HFF-Myc (cell line): Measurements from ENCODE around the gene COL18A1.

Experiments
- DNase-seq: peaks from one replicate; pipeline ENCODE4 v3.0.0-alpha.2; 2011; ENCODE audit warnings: low read depth; ENCODE audit errors: extremely low read depth
- H3K4me3 ChIP-seq: replicated peaks from 2 replicates; pipeline ENCODE4 v1.5.1; 2011; ENCODE audit warnings: low read depth, mild to moderate bottlenecking, control low read depth, low read length
- TF ChIP-seq, protein P1 (sequence below): IDR thresholded peaks from 2 replicates; pipeline ENCODE4 v1.5.1; 2012; ENCODE audit warnings: mild to moderate bottlenecking, low read depth, low read length, control low read depth; ENCODE audit errors: missing control alignments

COL18A1 gene

DNA sequence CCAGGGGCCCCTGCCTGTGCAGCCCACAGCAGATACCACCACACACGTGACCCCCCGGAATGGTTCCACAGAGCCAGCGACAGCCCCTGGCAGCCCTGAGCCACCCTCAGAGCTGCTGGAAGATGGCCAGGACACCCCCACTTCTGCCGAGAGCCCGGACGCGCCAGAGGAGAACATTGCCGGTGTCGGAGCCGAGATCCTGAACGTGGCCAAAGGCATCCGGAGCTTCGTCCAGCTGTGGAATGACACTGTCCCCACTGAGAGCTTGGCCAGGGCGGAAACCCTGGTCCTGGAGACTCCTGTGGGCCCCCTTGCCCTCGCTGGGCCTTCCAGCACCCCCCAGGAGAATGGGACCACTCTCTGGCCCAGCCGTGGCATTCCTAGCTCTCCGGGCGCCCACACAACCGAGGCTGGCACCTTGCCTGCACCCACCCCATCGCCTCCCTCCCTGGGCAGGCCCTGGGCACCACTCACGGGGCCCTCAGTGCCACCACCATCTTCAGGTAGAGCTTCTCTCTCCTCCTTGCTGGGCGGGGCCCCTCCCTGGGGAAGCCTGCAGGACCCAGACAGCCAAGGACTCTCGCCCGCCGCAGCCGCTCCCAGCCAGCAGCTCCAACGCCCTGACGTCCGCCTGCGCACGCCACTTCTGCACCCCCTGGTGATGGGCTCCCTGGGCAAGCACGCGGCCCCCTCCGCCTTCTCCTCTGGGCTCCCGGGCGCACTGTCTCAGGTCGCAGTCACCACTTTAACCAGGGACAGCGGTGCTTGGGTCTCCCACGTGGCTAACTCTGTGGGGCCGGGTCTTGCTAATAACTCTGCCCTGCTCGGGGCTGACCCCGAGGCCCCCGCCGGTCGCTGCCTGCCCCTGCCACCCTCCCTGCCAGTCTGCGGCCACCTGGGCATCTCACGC lies 51.0 kb downstream of the COL18A1 start:
- TF ChIP-seq, protein P1, sequence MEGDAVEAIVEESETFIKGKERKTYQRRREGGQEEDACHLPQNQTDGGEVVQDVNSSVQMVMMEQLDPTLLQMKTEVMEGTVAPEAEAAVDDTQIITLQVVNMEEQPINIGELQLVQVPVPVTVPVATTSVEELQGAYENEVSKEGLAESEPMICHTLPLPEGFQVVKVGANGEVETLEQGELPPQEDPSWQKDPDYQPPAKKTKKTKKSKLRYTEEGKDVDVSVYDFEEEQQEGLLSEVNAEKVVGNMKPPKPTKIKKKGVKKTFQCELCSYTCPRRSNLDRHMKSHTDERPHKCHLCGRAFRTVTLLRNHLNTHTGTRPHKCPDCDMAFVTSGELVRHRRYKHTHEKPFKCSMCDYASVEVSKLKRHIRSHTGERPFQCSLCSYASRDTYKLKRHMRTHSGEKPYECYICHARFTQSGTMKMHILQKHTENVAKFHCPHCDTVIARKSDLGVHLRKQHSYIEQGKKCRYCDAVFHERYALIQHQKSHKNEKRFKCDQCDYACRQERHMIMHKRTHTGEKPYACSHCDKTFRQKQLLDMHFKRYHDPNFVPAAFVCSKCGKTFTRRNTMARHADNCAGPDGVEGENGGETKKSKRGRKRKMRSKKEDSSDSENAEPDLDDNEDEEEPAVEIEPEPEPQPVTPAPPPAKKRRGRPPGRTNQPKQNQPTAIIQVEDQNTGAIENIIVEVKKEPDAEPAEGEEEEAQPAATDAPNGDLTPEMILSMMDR = no peak
- no peak overlapping the region for H3K4me3 ChIP-seq
- DNase-seq = no peak

GRCh38 chr21:45456584-45457160 lies 51.7 kb downstream of the COL18A1 start:
- H3K4me3 ChIP-seq = no peak overlapping the region
- DNase-seq = no peak
- TF ChIP-seq, protein P1 = no peak

DNA sequence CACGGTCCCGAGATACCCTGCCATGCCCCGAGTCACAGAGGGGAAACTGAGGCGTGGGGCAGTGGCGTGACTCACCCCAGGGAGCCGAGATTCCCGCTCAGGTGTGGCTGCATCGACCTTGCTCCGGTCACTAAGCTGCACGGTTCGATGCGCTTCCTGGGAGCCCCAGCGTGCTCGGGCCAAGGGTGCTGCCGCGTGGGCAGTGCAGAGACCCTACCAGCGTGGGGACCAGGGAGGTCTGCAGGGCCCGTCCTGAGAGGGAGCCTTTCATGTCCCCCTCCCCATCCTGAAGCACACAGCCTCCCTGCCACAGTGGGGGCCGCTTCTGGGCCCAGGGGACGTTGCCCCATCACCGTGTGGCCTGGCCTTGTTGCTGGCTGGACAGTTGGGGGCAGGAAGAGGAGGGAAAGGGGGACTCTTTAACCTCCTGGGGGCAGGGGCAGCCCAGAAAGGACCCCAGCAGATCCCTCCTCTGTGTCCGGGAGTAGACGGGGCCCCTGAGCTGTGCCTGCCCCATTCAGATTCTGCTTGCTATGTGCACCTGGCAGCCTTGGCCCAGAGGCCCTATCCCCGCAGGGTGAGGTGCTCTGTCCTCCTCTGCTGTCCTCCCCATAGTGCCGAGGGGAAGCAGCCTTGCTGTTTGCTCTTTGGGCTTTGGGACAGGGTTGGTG lies 52.3 kb downstream of the COL18A1 start:
- no peak overlapping the region for H3K4me3 ChIP-seq
- no peak for DNase-seq
- TF ChIP-seq, protein P1 = no peak

DNA sequence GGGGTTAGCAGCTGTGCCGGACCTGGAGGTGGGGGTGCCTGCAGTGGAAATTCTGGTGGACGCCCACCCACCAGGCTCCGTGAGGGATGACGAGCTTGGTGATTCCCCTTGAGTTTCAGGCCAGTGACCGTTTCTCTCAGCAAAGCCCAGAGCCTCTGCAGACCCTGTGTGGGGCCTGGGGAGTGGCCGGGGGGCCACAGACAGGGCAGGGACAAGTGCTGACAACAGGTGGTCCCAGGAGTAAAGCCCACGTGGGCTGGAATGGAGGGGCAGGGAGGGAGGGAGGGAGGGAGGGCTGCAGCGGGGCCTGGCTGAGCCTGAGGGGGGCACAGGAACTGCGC lies 52.8 kb downstream of the COL18A1 start:
- no peak for DNase-seq
- TF ChIP-seq, protein P1 = no peak
- H3K4me3 ChIP-seq = no peak overlapping the region

GRCh38 chr21:45458281-45459170 lies 53.6 kb downstream of the COL18A1 start:
- TF ChIP-seq, protein P1 = no peak

More at GRCh38 chr21:45458281-45459170, 53.6 kb downstream of the COL18A1 start:
- no peak for DNase-seq
- H3K4me3 ChIP-seq = no peak overlapping the region
